ENCODE data around the gene TOR4A. TPM values are rescaled to one million over a fixed set of nuclear protein-coding genes. Genes with fewer than 3 reads are reported as not detected.

TOR4A gene
- total RNA-seq, 2 experiments from 2014 or later = 0.67 to 0.80 TPM

GRCh38 chr9:137231372-137232039, 46.0 kb upstream of the TOR4A start:
- no peaks in the 10 kb centered on the region for H3K9me3 Mint-ChIP-seq
- H3K9me3 ChIP-seq (ENCODE audit: control insufficient read depth in 1 of 2, insufficient read depth in 1 of 2, low read length in 2 of 2) = peaks cover 0 to 10% of the 10 kb centered on the region in 2 experiments
- no peak overlapping the region for H3K27ac Mint-ChIP-seq
- no peak for ATAC-seq (ENCODE audit: poor library complexity)
- no peak for DNase-seq
- peaks cover 3 to 16% of the 10 kb centered on the region in 2 experiments for H3K27me3 ChIP-seq (ENCODE audit: control insufficient read depth in 1 of 2, insufficient read depth in 2 of 2, low read length in 2 of 2)
- H3K36me3 ChIP-seq (ENCODE audit: insufficient read depth, low read length) = no peaks in the 10 kb centered on the region
- CTCF ChIA-PET = no interaction called here
- H3K4me1 Mint-ChIP-seq (ENCODE audit: low read depth) = peaks cover 5% of the 10 kb centered on the region
- peaks cover 16% of the 10 kb centered on the region for H3K4me1 ChIP-seq (ENCODE audit: insufficient read depth, low read length)
- no peak overlapping the region for H3K4me3 ChIP-seq (ENCODE audit: low read length)
- no peak overlapping the region for H3K27ac ChIP-seq (ENCODE audit: low read depth in 1 of 2, low read length in 2 of 2)
- H3K4me3 Mint-ChIP-seq = no peak overlapping the region
- H3K36me3 Mint-ChIP-seq (ENCODE audit: low read depth) = no peaks in the 10 kb centered on the region
- POLR2A ChIA-PET = no interaction called here
- peaks cover 11% of the 10 kb centered on the region for H3K27me3 Mint-ChIP-seq
- no peak for TF ChIP-seq CTCF (IDR thresholded peaks at IDR 0.05)
- intact Hi-C loops (cut with DNase I, micrococcal nuclease) = no loop called here

- Histone ChIP-seq H3K4me1 (ENCODE audit: insufficient read depth, low read length) (peaks cover 21% of the 10 kb centered on the region), H3K36me3 (ENCODE audit: insufficient read depth, low read length) (no peaks in the 10 kb centered on the region), H3K9me3 (ENCODE audit: control insufficient read depth in 1 of 2, insufficient read depth in 1 of 2, low read length in 2 of 2) (peaks cover 0 to 10% of the 10 kb centered on the region in 2 experiments), H3K27me3 (ENCODE audit: control insufficient read depth in 1 of 2, insufficient read depth in 2 of 2, low read length in 2 of 2) (peaks cover 3 to 16% of the 10 kb centered on the region in 2 experiments), H3K4me3 (ENCODE audit: low read length) (no peak overlapping the region), H3K27ac (ENCODE audit: low read depth in 1 of 2, low read length in 2 of 2) (no peak overlapping the region)
- no peaks in the 10 kb centered on the region for H3K9me3 Mint-ChIP-seq
- peaks cover 11% of the 10 kb centered on the region for H3K27me3 Mint-ChIP-seq
- no peak overlapping the region for H3K4me3 Mint-ChIP-seq
- no peak overlapping the region for H3K27ac Mint-ChIP-seq
- CTCF ChIA-PET = no interaction called here
- POLR2A ChIA-PET = no interaction called here
- no peak for TF ChIP-seq CTCF (IDR thresholded peaks at IDR 0.05)
- H3K36me3 Mint-ChIP-seq (ENCODE audit: low read depth) = no peaks in the 10 kb centered on the region
- ATAC-seq (ENCODE audit: poor library complexity) (no peak), DNase-seq (no peak)
- peaks cover 5% of the 10 kb centered on the region for H3K4me1 Mint-ChIP-seq (ENCODE audit: low read depth)
- intact Hi-C loops (cut with DNase I, micrococcal nuclease) = no loop called here
Observed at GRCh38 chr9:137232101-137232500, 45.4 kb upstream of the TOR4A start.

- Mint-ChIP-seq H3K4me3 (no peak overlapping the region), H3K36me3 (ENCODE audit: low read depth) (no peaks in the 10 kb centered on the region), H3K4me1 (ENCODE audit: low read depth) (peaks cover 3% of the 10 kb centered on the region), H3K27me3 (peaks cover 9% of the 10 kb centered on the region), H3K27ac (no peak overlapping the region), H3K9me3 (no peaks in the 10 kb centered on the region)
- Histone ChIP-seq H3K9me3 (ENCODE audit: control insufficient read depth in 1 of 2, insufficient read depth in 1 of 2, low read length in 2 of 2) (peaks cover 0 to 10% of the 10 kb centered on the region in 2 experiments), H3K36me3 (ENCODE audit: insufficient read depth, low read length) (no peaks in the 10 kb centered on the region), H3K27me3 (ENCODE audit: control insufficient read depth in 1 of 2, insufficient read depth in 2 of 2, low read length in 2 of 2) (peaks cover 3 to 16% of the 10 kb centered on the region in 2 experiments), H3K4me1 (ENCODE audit: insufficient read depth, low read length) (peaks cover 21% of the 10 kb centered on the region), H3K4me3 (ENCODE audit: low read length) (no peak overlapping the region), H3K27ac (ENCODE audit: low read depth in 1 of 2, low read length in 2 of 2) (no peak overlapping the region)
- no peak for TF ChIP-seq CTCF (IDR thresholded peaks at IDR 0.05)
- ChIA-PET CTCF (no interaction called here), POLR2A (no interaction called here)
- intact Hi-C loops (cut with DNase I, micrococcal nuclease) = no loop called here
- DNase-seq = no peak
- no peak for ATAC-seq (ENCODE audit: poor library complexity)
Observed at GRCh38 chr9:137232510-137232909, 45.0 kb upstream of the TOR4A start.

Measured in CD4-positive, alpha-beta T cell (primary cell).